Right renal pelvis (tissue), 4 donors: ENCODE data around the gene PCDHB4. TPM values are rescaled to one million over a fixed set of nuclear protein-coding genes. Genes with fewer than 3 reads are reported as not detected.
A peak's percentile ranks its signal among the peaks of the same experiment; 100 is the strongest.
"Not testable (repeated sequence)": the region's sequence is repeated elsewhere in the genome, so short reads cannot be mapped to it uniquely, and the experiment has no call there.

Experiments used
- DNase-seq, 4 donors: peaks; one replicate each; pipeline ENCODE4 v3.0.0-alpha.2; 2013; ENCODE audit warnings: low read depth in 4 of 4, low spot score in 3 of 4, missing footprints in 1 of 4
- polyA plus RNA-seq, 4 donors: library from polyadenylated mRNA; unstranded; fragments of 120-200 nt; gene quantifications; one replicate each; pipeline ENCODE4 v1.2.1, GENCODE V29; 2013; ENCODE audit not compliant: insufficient read length in 4 of 4

The PCDHB4 gene
- polyA plus RNA-seq = 1 to 10 TPM; 1.5 to 2.8 (median 2.1) TPM

DNA sequence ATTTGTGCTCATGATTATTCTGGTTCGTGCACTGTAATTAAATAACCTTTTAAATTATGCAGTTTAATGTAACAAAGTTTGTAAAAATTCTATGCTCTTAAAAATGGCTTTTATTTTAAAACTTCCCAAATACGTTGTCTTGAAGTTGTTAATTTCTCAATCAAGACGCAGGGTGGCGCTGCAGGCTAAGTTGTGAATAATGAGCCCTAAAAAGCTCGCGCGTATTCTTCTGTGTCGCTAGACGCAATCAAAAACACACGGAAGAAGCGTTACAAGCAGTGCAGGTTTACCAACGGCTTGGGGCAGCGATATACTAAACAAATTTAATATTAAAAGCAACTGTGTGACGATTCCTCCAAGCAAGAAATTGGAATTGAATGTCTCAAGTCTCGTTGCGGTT, at the start of gene PCDHB4:
Gene PCDHB4, plus strand, starts transcription at position 256 of the 400 bp plus-strand sequence. CDS start 181 bp downstream, outside the sequence.
- no peak for DNase-seq

DNA sequence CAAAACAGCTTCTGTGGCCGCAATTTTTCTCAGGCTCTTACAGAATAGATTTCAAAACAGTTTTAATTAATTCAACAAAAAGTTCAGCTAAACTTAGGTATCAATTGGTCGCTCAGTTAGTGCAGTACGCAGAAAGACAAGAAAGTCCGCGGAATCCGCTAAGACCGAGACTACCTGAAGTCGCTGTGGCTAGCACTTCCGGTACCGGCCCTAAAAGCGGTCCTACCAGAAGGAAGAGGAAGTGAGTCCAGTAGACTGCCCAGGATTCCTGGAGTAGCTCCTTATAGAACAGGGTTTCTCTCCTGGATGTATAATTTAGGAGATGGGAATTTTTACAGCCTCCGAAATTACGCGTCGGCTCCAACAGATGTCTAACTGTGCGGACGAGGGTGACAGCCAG, 43.8 kb upstream of the PCDHB4 start:
- DNase-seq = no peak

DNA sequence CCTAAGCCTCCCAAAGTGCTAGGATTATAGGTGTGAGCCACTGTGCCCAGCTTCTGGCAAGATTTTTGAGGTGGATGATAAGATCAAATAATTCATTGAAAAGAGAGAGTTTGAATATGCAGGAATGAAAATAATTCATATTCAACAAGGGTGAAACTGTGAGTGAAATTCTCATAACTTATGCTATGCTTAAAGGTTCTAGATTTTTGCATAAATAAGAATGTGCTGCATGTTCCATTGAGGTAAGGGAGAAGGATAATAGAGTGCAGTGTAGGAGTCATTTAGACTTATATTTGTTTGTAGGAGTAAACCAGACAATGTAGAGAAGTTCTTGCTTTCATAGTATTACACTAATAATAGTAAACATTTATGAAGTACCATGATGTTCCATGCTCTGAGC, 39.4 kb upstream of the PCDHB4 start:
- no peak for DNase-seq

DNA sequence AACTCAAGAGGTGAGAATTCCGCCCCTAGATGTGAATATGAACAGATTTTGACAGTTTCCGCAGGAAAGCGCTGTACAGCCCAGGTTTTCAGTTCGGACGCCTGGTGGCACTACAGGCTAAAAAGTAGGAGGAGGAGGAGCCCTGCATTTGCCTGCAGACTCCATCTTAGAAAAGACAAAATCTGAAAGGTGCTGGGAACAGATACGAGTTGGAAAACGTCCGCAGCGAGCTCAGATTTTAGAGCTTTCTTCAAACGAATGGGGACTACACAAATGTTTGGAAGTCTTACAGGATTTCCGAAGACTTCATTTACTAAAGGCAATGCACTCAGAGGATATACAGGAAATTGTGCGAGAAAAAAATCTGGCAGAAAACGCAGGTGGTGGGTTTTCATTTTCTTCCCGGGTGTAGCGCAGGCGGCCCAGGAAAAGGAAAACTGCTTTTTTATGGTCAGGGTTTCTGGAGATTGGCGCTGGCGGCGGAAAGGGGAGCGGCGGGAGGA, 37.1 kb upstream of the PCDHB4 start:
- peak in 1 of 4 donors; percentile 8 for DNase-seq

DNA sequence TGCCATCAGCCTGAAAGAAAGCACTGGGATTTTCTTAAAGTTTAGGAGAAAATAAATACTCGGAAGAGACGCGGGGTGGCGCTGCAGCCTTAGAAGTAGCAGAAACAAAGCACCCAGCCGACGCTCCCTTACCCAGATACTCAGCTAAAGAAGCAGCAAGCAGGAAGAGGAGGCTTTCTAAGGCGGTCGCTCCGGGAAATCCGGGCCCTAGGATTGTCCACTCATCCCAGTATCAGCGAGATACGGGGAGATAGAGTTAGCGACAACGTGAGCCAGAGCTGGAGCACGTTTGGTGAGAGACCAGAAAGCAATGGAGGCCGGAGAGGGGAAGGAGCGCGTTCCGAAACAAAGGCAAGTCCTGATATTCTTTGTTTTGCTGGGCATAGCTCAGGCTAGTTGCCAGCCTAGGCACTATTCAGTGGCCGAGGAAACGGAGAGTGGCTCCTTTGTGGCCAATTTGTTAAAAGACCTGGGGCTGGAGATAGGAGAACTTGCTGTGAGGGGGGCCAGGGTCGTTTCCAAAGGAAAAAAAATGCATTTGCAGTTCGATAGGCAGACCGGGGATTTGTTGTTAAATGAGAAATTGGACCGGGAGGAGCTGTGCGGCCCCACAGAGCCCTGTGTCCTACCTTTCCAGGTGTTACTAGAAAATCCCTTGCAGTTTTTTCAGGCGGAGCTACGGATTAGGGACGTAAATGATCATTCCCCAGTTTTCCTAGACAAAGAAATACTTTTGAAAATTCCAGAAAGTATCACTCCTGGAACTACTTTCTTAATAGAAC, 26.9 kb upstream of the PCDHB4 start, which contains the start of gene PCDHB2:
Gene PCDHB2, plus strand, starts transcription at position 135 of the 782 bp plus-strand sequence. Its CDS starts 176 bp downstream, at position 311.
- no peak for DNase-seq

DNA sequence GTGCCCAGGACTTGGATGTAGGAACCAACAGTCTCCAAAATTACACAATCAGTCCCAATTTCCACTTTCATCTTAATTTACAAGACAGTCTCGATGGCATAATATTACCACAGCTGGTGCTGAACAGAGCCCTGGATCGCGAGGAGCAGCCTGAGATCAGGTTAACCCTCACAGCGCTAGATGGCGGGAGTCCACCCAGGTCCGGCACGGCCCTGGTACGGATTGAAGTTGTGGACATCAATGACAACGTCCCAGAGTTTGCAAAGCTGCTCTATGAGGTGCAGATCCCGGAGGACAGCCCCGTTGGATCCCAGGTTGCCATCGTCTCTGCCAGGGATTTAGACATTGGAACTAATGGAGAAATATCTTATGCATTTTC, 26.4 kb upstream of the PCDHB4 start:
- DNase-seq = no peak

DNA sequence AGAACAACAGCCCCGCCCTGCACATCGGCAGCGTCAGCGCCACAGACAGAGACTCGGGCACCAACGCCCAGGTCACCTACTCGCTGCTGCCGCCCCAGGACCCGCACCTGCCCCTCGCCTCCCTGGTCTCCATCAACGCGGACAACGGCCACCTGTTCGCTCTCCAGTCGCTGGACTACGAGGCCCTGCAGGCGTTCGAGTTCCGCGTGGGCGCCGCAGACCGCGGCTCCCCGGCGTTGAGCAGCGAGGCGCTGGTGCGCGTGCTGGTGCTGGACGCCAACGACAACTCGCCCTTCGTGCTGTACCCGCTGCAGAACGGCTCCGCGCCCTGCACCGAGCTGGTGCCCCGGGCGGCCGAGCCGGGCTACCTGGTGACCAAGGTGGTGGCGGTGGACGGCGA, 25.4 kb upstream of the PCDHB4 start:
- not testable (repeated sequence) for DNase-seq

DNA sequence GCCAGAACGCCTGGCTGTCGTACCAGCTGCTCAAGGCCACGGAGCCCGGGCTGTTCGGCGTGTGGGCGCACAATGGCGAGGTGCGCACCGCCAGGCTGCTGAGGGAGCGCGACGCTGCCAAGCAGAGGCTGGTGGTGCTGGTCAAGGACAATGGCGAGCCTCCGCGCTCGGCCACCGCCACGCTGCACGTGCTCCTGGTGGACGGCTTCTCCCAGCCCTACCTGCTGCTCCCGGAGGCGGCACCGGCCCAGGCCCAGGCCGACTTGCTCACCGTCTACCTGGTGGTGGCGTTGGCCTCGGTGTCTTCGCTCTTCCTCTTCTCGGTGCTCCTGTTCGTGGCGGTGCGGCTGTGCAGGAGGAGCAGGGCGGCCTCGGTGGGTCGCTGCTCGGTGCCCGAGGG, 25.0 kb upstream of the PCDHB4 start:
- DNase-seq = not testable (repeated sequence)

DNA sequence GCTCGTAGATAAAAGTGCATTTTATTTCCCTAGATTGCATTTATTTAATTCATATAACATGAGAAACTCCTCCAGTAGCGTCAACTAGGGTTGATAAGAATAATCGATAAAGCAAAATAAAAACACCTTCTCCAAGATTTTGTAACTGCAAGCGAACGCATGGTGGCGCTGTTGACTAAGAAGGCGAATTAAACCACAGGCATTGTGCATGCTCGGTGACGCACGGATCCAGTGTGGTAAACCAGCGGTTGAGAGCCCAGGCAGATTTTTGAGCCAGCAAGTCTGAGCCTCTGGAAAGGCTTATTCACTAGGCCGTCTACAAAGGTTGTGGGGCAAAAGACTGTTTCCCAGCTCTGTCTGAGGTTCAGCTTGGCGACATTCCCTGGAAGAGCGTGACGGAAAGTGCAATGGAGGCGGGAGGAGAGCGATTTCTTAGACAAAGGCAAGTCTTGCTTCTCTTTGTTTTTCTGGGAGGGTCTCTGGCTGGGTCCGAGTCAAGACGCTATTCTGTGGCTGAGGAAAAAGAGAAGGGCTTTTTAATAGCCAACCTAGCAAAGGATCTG, 21.3 kb upstream of the PCDHB4 start, which contains the start of gene PCDHB3:
Gene PCDHB3, plus strand, starts transcription at position 231 of the 563 bp plus-strand sequence. Its CDS starts 177 bp downstream, at position 408.
- no peak for DNase-seq

DNA sequence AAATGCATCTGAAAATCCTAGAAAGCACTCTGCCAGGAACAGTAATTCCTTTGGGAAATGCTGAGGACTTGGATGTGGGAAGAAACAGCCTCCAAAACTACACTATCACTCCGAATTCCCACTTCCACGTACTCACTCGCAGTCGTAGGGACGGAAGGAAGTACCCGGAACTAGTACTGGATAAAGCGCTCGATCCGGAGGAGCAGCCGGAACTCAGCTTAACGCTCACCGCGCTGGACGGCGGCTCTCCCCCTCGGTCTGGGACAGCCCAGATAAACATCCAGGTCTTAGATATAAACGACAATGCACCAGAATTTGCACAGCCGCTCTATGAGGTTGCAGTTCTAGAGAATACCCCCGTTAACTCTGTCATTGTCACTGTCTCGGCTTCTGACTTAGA, 20.6 kb upstream of the PCDHB4 start:
- no peak for DNase-seq

DNA sequence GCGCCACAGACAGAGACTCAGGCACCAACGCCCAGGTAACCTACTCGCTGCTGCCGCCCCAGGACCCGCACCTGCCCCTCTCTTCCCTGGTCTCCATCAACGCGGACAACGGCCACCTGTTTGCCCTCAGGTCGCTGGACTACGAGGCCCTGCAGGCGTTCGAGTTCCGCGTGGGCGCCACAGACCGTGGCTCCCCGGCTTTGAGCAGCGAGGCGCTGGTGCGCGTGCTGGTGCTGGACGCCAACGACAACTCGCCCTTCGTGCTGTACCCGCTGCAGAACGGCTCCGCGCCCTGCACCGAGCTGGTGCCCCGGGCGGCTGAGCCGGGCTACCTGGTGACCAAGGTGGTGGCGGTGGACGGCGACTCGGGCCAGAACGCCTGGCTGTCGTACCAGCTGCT, 19.5 kb upstream of the PCDHB4 start:
- not testable (repeated sequence) for DNase-seq

DNA sequence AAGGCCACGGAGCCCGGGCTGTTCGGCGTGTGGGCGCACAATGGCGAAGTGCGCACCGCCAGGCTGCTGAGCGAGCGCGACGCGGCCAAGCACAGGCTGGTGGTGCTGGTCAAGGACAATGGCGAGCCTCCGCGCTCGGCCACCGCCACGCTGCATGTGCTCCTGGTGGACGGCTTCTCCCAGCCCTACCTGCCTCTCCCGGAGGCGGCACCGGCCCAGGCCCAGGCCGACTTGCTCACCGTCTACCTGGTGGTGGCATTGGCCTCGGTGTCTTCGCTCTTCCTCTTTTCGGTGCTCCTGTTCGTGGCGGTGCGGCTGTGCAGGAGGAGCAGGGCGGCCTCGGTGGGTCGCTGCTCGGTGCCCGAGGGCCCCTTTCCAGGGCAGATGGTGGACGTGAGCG, 19.1 kb upstream of the PCDHB4 start:
- not testable (repeated sequence) for DNase-seq

DNA sequence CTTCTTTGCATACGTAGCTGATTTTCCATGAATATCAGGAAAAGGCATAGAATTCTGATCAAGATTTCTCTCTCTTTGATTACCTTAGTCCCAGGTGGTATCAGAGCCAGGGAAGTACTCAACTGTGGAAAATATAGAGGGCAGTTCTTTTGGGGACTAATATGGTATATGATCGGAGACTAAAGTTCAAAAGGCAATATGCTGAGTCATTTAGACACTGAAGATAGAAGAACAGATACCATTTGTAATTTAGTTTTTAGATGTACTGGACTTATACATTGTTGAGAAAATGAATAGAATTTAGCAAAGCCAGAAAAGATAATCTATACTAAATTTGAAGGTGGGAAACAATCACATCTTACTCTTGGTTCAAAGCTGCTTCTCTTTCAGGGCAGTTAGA, 16.3 kb upstream of the PCDHB4 start:
- no peak for DNase-seq

DNA sequence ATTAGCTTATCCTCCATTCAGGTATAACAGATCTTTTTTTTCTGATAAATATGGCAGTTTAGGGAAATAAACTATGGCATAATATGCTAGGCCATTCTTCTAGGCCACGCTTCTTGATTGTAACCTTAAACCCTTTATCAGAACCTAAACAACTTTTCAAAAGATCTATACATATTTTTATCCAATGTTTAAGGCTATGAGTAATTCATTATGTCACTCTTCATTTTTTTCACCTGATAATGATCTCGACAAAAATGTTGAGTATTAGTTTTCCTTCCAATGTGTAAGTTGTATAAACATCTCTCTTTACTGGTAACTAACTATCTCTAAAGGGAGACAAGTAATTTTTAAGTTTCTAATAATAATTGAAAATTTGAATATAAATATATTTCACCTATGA, 2.4 kb upstream of the PCDHB4 start:
- DNase-seq = no peak

DNA sequence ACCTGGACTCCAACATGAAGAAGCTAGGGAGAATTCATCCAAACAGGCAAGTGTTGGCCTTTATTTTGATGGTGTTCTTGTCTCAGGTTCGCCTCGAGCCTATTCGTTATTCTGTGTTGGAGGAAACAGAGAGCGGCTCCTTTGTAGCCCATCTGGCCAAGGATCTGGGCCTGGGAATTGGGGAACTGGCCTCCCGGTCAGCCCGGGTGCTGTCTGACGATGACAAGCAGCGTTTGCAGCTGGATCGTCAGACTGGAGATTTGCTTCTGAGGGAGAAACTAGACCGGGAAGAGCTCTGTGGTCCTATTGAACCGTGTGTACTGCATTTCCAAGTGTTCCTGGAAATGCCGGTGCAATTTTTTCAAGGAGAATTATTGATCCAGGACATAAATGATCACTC, 367 bp downstream of the PCDHB4 start:
- no peak for DNase-seq

DNA sequence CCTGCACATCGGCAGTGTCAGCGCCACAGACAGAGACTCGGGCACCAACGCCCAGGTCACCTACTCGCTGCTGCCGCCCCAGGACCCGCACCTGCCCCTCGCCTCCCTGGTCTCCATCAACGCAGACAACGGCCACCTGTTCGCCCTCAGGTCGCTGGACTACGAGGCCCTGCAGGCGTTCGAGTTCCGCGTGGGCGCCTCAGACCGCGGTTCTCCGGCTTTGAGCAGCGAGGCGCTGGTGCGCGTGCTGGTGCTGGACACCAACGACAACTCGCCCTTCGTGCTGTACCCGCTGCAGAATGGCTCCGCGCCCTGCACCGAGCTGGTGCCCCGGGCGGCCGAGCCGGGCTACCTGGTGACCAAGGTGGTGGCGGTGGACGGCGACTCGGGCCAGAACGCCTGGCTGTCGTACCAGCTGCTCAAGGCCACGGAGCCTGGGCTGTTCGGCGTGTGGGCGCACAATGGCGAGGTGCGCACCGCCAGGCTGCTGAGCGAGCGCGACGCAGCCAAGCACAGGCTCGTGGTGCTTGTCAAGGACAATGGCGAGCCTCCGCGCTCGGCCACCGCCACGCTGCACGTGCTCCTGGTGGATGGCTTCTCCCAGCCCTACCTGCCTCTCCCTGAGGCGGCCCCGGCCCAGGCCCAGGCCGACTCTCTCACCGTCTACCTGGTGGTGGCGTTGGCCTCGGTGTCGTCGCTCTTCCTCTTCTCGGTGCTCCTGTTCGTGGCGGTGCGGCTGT, 1.9 kb downstream of the PCDHB4 start:
- not testable (repeated sequence) for DNase-seq

DNA sequence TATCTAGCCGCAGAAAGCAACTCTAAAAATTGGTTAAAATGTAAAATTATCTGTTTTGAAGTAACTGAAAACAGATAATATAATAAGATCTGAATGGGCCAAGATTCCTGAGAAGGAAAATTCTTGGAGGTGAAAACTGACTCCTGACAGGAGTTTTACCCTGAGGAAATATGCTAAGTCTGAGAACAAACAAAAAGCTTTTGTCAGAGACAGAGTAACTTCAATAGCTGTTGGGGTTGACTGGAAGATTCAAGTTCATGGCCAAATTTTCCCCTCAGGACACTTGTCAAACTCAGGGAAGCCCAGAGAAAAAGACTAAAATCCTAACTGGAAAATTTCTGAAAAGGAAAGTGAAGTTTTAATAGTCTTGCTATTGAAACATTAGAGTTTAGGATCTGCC, 5.7 kb downstream of the PCDHB4 start:
- DNase-seq = no peak

DNA sequence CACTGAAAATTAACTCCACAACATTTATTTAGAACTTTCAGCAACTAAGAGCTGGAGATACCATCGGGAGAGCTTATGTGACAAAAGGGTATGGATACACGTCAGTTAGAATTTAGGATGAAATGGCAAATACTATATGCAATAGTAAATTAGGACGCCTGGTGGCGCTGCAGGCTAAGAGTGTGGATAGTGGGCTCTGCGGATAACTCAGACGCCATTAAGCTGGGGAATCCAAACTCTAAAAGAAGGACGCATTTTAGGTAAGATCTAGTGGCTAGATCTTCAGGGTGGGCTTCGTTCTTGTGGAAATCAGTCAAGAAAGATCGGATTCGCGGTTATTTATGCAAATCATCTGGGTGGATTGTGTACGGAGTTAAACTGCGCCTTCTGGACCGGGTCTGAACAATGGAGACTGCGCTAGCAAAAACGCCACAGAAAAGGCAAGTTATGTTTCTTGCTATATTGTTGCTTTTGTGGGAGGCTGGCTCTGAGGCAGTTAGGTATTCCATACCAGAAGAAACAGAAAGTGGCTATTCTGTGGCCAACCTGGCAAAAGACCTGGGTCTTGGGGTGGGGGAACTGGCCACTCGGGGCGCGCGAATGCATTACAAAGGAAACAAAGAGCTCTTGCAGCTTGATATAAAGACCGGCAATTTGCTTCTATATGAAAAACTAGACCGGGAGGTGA, 13.6 kb downstream of the PCDHB4 start, which contains the start of gene PCDHB5:
Gene PCDHB5, plus strand, starts transcription at position 177 of the 688 bp plus-strand sequence. Its CDS starts 229 bp downstream, at position 406.
- DNase-seq = no peak

DNA sequence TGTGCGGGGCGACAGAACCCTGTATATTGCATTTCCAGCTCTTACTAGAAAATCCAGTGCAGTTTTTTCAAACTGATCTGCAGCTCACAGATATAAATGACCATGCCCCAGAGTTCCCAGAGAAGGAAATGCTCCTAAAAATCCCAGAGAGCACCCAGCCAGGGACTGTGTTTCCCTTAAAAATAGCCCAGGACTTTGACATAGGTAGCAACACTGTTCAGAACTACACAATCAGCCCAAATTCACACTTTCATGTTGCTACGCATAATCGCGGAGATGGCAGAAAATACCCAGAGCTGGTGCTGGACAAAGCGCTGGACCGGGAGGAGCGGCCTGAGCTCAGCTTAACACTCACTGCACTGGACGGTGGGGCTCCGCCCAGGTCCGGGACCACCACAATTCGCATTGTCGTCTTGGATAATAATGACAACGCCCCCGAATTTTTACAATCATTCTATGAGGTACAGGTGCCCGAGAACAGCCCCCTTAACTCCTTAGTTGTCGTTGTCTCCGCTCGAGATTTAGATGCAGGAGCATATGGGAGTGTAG, 14.2 kb downstream of the PCDHB4 start:
- no peak for DNase-seq

DNA sequence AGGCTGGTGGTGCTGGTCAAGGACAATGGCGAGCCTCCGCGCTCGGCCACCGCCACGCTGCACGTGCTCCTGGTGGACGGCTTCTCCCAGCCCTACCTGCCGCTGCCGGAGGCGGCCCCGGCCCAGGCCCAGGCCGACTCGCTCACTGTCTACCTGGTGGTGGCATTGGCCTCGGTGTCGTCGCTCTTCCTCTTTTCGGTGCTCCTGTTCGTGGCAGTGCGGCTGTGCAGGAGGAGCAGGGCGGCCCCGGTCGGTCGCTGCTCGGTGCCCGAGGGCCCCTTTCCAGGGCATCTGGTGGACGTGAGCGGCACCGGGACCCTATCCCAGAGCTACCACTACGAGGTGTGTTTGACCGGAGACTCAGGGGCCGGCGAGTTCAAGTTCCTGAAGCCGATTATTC, 15.7 kb downstream of the PCDHB4 start:
- DNase-seq = not testable (repeated sequence)
